GM21526 (cell line): ENCODE measurements around the gene TMEM217.
"Not testable (repeated sequence)": the region's sequence is repeated elsewhere in the genome, so short reads cannot be mapped to it uniquely, and the experiment has no call there.

Experiments
- ATAC-seq: cut with Tn5 transposase; IDR thresholded peaks from one replicate; pipeline ENCODE4 v1.9.1; 2021; ENCODE audit warnings: moderate library complexity; ENCODE audit not compliant: unreplicated experiment, low FRiP score

The TMEM217 gene

DNA sequence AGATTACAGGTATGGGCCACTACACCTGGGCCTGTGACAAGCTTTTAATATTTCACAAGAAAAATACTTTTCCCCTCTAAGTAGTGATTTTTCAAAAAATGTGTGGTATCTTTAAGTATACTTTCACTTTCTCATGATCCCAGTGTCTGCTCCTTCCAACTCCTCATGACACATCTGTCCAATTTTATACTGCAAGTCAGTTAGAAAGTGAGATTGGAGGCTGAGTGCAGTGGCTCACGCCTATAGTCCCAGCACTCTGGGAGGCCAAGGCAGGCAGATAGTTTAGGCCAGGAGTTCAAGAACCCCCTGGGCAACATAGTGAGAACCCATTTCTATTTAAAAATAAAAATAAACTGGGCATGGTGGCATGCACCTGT, 67.8 kb downstream of the TMEM217 start:
- no peak for ATAC-seq

DNA sequence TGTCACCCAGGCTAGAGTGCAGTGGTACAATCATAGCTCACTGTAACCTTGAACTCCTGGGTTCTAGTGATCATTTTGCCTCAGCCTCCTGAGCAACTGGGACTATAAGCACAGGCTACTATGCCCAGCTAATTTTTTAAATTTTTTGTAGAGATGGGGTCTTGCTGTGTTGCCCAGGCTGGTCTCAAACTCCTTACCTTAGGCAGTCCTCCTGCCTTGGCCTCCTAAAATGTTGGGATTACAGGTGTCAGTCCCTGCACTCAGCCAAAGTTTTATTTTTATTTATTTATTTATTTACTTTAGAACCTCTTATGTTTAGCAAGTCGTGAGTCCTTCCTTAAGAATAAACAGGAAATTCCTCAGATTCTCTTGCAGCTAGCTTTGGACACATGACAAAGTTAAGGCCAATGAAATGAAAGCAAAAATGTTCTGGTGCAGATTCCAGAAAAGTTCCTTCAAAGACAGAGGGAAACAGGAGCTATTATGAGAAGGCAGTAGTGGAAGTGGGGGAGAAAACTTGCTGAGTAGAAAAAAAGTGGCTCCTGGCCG, 68.9 kb downstream of the TMEM217 start:
- ATAC-seq, result no peak

DNA sequence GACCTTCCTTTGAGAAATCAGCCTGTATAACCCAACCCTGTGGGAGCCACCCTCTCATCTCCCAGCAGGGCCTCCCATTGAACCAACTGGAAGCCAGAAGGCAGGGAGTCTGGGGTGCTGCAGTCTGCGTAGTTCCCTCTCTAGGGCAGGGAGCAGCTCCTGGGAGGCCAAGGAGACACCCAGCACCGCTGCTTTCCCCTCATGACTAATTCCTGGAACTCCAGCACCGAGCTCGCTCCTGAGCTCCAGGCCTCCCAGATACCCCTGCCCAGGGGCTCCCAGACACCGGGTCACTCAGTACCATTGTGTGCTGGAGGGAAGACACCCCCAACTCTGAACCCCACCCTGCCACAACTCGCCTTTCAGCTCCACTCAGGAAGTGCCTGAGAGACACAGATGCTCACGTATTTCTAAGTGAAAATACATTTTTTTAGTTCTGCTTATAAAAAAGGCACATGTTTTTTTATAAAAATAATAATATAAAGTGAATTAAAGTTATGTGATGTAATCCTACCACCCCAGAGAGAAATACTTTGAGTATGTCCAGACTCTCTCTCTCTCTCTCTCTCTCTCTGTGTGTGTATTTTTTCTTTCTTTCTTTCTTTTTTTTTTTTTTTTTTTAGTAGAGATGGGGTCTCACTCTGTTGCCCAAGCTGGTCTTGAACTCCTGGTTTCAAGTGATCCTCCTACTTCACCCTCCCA, 70.5 kb downstream of the TMEM217 start:
- ATAC-seq, result no peak

DNA sequence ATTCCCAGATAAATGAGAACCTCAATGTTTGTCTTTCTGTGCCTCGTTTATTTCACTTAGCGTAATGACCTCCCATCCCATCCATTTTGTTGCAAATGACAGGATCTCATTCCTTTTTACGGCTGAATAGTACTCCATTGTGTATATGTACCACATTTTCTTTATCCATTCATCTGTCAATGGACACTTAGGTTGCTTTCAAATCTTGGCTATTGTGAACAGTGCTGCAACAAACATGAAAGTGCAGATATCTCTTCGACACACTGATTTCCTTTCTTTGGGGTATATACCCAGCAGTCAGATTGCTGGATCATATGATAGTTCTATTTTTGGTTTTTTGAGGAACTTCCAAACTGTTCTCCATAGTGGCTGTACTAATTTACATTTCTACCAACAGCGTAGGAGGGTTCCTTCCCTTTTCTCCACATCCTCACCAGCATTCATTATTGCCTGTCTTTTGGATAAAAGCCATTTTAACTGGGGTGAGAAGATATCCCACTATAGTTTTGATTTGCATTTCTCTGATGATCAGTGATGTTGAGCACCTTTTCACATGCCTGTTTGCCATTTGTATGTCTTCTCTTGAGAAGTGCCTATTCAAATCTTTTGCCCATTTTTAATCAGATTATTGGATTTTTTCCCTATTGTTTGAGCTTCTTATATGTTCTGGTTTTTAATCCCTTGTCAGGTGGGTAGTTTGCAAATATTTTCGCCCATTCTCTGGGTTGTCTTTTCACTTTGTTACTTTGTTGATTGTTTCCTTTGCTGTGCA, 71.8 kb downstream of the TMEM217 start:
- not testable (repeated sequence) for ATAC-seq

DNA sequence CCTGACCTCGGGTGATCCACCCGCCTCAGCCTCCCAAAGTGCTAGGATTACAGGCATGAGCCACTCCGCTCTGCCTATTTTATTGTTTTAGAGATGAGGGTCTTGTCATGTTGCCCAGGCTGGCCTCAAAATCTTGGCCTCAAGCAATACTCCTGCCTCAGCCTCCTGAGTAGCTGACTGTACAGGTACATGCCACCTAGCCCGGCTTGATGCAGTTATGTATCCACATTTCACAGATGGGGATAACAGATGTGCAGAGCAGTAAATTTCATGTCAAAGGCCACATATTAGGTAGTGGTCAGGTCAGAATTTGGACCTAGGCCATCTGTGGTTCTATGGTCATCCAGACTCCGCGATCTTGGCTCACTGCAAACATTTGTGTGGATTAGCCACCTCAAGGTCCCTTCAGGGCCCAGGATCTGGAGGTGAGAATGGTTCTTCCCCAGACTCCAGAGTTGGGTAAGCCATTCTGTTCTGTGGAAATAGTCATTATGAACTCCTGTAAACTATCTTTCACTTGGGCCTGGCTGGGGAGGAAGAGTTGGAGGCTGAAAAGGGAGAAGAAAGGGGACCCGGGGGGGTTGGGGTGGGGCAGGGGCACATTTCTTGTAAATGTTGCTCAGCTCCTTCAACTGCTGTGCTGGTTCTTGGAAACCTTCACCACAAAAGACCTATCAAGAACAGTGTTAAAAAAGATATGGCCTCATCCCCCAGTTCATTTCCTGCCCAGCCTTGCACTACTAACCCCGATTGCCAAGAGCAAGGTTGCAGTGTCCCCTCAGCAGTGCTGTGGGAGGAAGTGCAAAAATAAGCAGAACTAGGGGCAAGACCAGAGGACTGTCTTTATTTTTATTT, 75.0 kb downstream of the TMEM217 start:
- no peak for ATAC-seq

DNA sequence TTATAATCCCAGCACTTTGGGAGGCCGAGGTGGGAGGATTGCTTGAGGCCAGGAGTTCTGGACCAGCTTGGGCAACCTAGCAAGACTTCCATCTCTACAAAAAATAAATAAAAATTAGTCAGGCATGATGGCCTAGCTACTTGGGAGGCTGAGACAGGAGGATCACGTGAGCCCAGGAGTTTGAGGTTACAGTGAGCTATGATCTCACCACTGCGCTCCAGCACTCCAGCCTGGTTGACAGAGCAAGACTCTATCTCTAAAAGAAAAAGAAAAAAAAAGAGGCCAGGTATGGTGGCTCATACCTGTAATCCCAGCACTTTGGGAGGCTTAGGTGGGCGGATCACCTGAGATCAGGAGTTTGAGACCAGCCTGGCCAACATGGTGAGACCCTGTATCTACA, 77.3 kb downstream of the TMEM217 start:
- not testable (repeated sequence) for ATAC-seq

DNA sequence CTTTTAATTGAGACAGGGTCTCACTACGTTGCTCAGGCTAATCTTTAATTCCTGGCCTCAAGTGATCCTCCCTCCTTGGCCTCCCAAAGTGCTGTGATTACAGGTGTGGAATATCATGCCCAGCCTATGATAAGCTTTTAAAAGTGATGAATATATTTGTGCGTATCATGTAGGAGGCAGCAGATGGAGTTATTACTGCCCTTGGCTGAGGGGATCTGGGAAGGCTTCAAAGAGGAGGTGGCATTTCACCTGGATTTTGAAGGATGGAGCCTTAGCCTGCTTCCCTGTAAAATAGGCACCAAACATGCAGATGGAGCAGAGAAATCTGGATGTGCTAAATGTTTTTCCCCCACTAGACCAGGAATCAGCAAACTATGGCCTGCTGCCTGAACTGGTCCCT, 77.9 kb downstream of the TMEM217 start:
- ATAC-seq, result no peak

DNA sequence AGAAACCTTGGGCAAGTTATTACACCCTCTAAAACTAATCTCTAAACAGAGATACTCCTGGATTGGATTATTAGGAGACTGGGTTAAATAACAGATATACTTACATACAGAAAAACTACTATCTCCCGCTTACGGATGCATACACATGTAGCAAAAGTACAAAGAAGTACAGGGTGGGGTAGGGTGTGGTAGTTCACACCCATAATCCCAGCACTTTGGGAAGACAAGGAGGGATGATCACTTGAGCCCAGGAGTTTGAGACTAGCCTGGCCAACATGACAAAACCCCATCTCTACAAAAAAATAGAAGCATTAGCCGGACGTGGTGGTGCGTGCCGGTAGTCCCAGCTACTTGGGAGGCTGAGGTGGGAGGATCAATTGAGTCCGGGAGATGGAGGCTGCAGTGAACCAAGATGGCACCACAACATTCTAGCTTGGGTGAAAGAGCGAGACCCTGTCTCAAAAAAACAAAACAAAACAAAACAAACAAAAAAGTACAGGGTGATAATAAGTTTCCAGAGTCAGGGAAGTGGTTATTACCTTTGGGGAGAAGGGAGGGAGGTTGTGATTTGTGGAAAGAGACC, 79.9 kb downstream of the TMEM217 start:
- no peak for ATAC-seq

DNA sequence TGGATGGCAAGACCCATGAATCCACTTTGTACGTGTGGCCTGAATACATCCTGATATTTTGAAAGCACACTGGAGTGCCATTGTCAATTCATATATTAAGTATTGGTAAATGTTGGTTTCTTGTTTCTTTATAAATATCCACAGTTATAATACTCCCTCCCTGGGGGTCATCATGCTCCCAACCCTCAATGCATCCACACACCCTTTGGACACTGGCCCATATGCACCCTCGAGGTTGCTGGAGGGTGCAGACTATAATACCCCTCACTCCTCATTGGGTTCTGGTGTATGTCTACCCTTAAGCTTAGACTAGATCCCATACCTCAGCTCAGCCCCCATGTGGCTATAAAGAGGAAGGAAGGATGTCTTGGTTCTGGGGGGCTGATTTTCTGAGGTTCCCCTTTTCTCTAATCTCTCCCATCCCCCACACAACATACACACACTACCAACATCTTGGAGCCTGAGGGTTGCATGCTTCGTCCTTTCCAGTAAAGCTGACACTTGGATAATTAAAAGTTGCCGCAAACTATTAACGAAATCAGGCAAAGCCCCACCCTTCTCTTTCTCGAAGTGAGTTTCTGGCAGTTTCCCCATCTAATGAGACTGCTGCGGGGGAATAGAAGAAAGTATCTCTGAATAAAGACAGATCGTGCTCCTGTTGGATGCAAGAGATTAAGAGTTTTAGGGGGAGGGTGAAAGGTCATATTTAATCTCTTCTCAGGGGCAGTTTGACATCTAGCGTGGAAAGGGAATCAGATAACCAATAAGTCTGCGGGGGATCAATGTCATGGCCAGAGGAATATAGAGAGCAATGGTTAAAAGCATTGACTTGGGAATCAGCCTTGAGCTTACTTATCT, 80.6 kb downstream of the TMEM217 start:
- ATAC-seq, result no peak

DNA sequence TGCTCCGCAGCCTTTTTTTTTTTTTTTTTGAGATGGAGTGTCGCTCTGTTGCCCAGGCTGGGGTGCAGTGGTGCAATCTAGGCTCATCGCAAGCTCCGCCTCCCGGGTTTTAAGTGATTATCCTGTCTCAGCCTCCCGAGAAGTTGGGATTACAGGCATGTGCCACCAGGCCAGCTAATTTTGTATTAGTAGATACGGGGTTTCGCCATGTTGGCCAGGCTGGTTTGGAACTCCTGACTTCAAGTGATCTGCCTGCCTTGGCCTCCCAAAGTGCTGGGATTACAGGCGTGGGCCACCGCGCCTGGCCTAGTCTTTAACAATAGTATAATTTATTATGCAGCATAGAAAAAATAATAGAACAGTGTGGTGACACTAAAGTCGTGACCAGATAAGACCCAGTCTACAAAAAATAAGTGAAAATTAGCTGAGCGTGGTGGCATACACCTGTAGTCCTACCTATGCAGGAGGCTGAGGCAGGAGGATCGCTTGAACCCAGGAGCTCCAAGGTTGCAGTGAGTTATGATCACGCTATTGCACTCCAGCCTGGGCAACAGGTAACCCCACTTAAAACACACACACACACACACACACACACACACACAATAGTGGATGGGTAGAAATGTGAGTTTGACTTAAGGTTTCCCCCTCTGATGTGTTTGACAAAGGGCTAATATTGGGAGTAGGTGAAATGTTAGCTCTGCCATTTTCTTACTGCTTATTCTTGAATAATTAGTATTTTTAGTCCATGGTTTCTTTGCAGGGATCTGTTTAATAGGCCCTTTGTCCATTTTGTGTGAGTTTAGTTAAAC, 81.5 kb downstream of the TMEM217 start:
- no peak for ATAC-seq

DNA sequence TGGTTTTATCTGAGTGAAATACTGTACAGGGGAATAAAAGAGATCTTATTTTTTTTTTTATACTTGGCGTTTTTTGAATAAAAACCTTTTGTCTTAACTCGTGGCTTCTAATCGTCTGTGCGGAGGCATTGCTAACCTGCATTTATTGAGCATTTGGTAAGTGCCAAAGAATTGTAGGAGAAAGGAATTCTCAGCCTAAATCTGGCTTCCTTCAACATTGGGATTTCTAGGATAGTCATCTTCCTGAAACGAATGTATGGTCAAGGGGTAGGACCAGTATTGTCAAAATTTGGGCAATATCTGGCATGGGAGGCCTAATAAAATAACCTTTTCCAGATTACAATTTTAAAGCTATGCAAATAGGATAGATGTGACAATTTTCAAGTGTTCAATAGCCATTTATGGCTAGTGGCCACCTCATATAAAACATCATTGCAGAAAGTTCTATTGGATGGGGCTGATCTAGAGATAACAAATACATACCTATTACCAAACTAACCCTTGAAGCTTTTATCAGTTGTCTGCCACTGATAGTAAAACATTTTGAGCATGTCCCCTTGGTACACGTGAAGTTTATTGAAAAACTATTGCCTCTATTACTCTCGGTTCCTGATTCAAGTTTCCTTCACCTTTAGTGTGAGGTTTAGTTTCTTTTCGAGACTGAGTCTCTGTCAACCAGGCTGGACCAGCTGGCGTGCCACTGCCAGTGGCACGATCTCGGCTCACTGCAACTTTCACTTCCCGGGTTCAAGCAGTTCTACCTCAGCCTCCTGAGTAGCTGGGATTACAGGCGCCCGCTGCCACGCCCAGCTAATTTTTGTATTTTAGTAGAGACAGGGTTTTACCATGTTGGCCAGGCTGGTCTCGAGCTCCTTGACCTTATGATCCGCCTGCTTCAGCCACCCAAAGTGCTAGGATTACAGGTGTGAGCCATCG, 82.3 kb downstream of the TMEM217 start:
- no peak for ATAC-seq

DNA sequence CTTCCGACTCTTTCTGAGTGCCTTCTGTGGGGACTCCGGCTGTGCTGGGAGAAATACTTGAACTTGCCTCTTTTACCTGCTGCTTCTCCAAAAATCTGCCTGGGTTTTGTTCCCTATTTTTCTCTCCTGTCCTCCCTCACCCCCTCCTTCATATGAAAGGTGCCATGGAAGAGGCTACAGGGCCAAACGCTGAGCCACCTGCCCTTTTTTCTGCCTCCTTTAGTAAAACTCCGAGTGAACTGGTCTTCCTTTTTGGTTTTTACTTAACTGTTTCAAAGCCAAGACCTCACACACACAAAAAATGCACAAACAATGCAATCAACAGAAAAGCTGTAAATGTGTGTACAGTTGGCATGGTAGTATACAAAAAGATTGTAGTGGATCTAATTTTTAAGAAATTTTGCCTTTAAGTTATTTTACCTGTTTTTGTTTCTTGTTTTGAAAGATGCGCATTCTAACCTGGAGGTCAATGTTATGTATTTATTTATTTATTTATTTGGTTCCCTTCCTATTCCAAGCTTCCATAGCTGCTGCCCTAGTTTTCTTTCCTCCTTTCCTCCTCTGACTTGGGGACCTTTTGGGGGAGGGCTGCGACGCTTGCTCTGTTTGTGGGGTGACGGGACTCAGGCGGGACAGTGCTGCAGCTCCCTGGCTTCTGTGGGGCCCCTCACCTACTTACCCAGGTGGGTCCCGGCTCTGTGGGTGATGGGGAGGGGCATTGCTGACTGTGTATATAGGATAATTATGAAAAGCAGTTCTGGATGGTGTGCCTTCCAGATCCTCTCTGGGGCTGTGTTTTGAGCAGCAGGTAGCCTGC, 83.2 kb downstream of the TMEM217 start:
- ATAC-seq, result no peak

DNA sequence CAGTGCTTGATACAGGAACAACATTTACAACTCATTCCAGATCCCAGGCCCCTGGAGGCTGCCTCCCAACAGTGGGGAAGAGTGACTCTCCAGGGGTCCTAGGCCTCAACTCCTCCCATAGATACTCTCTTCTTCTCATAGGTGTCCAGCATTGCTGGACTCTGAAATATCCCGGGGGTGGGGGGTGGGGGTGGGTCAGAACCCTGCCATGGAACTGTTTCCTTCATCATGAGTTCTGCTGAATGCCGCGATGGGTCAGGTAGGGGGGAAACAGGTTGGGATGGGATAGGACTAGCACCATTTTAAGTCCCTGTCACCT, 83.8 kb downstream of the TMEM217 start:
- no peak for ATAC-seq

DNA sequence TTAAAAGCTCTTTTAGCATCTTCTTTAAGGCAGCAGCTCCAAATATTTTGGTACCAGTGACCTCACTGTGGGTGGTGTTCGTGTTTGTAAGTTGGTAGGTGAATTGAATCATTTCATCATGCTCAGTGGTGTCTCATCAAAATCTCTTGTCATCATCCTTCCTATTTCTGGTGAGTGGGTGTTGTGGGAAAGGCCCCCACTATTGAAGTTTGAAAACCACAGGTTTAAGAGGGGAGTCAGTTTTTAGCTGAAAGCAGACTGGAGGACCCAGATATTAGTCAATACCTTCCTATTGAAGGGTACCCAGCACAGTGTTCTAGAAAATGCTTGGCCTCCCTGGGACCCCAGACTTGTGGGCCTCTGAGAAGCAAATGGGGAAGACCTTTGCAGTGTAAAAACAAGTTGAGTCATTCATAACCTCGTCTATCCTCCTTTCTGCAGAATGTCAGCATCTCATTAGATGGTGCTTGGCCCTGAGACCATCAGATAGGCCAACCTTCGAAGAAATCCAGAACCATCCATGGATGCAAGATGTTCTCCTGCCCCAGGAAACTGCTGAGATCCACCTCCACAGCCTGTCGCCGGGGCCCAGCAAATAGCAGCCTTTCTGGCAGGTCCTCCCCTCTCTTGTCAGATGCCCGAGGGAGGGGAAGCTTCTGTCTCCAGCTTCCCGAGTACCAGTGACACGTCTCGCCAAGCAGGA, 84.3 kb downstream of the TMEM217 start:
- ATAC-seq, result no peak

DNA sequence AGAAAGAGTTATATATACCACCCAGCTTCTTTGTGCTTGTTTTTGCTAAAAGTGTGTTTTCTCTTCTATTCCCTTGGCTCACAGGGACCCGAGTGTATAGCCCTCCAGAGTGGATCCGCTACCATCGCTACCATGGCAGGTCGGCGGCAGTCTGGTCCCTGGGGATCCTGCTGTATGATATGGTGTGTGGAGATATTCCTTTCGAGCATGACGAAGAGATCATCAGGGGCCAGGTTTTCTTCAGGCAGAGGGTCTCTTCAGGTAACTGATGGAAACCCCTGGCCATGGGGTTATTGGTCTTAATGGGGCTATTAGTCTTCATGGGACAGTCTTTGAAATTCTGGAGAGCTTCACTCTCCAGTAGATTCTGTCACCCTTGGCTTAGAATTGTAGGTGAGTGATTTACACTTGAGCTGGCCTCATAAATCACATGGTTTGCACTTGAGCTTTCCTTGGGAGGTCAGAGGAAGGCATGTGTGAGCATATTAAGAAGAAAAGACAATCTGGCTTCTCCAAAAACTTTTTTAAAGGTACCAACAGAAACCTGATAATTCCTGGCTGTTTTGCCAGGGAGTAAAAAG, 84.9 kb downstream of the TMEM217 start:
- no peak for ATAC-seq
